H9 (cell line): ENCODE results near the gene ALKBH8. TPM values are rescaled to one million over a fixed set of nuclear protein-coding genes. Genes with fewer than 3 reads are reported as not detected.

ENCODE experiments used
- DNase-seq: peaks from one replicate; pipeline ENCODE4 v3.0.0-alpha.2; 2017
- H2AFZ ChIP-seq: one replicate; pipeline ENCODE4 v1.6.1; 2013; ENCODE audit warnings: mild to moderate bottlenecking, low read length, control low read depth, moderate library complexity
- H2AK5ac ChIP-seq: 2 replicates; pipeline ENCODE4 v1.6.1; 2013; ENCODE audit warnings: low read length, control low read depth, mixed read lengths; ENCODE audit not compliant: insufficient read length
- H2BK120ac ChIP-seq: one replicate; pipeline ENCODE4 v1.6.1; 2013; ENCODE audit warnings: low read depth, mild to moderate bottlenecking, low read length, control low read depth, inconsistent platforms; ENCODE audit not compliant: poor library complexity, severe bottlenecking
- H2BK12ac ChIP-seq: 2 replicates; pipeline ENCODE4 v1.6.1; 2013; ENCODE audit warnings: low read length, control low read depth, mixed read lengths, low read depth; ENCODE audit not compliant: insufficient read length
- H2BK15ac ChIP-seq: 2 replicates; pipeline ENCODE4 v1.6.1; 2013; ENCODE audit warnings: low read depth, low read length, control low read depth
- H2BK20ac ChIP-seq: one replicate; pipeline ENCODE4 v1.6.1; 2013; ENCODE audit warnings: low read depth, mild to moderate bottlenecking, low read length, control low read depth, inconsistent platforms; ENCODE audit not compliant: poor library complexity, severe bottlenecking
- H2BK5ac ChIP-seq: 2 replicates; pipeline ENCODE4 v1.6.1; 2013; ENCODE audit warnings: low read length, control low read depth, mixed read lengths; ENCODE audit not compliant: insufficient read length
- H3K14ac ChIP-seq: 2 replicates; pipeline ENCODE4 v1.6.1; 2013; ENCODE audit warnings: low read length, control low read depth; ENCODE audit not compliant: insufficient read depth
- H3K18ac ChIP-seq: 2 replicates; pipeline ENCODE4 v1.6.1; 2013; ENCODE audit warnings: low read depth, mild to moderate bottlenecking, mixed read lengths, low read length, control low read depth; ENCODE audit not compliant: insufficient read length
- H3K23ac ChIP-seq: 2 replicates; pipeline ENCODE4 v1.6.1; 2013; ENCODE audit warnings: low read length, control low read depth, mixed read lengths, low read depth; ENCODE audit not compliant: insufficient read length
- H3K23me2 ChIP-seq: 2 replicates; pipeline ENCODE4 v1.6.1; 2013; ENCODE audit warnings: low read depth, mild to moderate bottlenecking, mixed read lengths, low read length, control low read depth; ENCODE audit not compliant: insufficient read length, poor library complexity, severe bottlenecking
- H3K27ac ChIP-seq: 2 replicates; pipeline ENCODE4 v1.5.1; 2013; ENCODE audit warnings: low read length, control low read depth, mixed read lengths, low read depth; ENCODE audit not compliant: insufficient read length
- H3K27me3 ChIP-seq: 2 replicates; pipeline ENCODE4 v1.6.1; 2013; ENCODE audit warnings: low read length, control low read depth, inconsistent platforms; ENCODE audit not compliant: insufficient read depth
- H3K4ac ChIP-seq: 2 replicates; pipeline ENCODE4 v1.6.1; 2013; ENCODE audit warnings: low read depth, mild to moderate bottlenecking, control low read depth, inconsistent platforms, low read length, moderate library complexity
- H3K4me1 ChIP-seq: 2 replicates; pipeline ENCODE4 v1.6.1; 2013; ENCODE audit warnings: low read length, control low read depth, inconsistent platforms; ENCODE audit not compliant: insufficient read depth
- H3K4me2 ChIP-seq: 2 replicates; pipeline ENCODE4 v1.6.1; 2013; ENCODE audit warnings: low read length, control low read depth, mixed read lengths; ENCODE audit not compliant: insufficient read length, insufficient read depth
- H3K56ac ChIP-seq: 2 replicates; pipeline ENCODE4 v1.6.1; 2013; ENCODE audit warnings: low read depth, mild to moderate bottlenecking, mixed read lengths, low read length, control low read depth; ENCODE audit not compliant: insufficient read length
- H3K79me1 ChIP-seq: 2 replicates; pipeline ENCODE4 v1.6.1; 2013; ENCODE audit warnings: low read depth, mild to moderate bottlenecking, moderate library complexity, low read length, control low read depth, inconsistent platforms; ENCODE audit not compliant: insufficient read depth, poor library complexity, severe bottlenecking
- H3K79me2 ChIP-seq: 2 replicates; pipeline ENCODE4 v1.6.1; 2013; ENCODE audit warnings: low read length, control low read depth, inconsistent platforms; ENCODE audit not compliant: insufficient read depth
- H3K9ac ChIP-seq: 2 replicates; pipeline ENCODE4 v1.6.1; 2013; ENCODE audit warnings: low read length, control low read depth, mixed read lengths; ENCODE audit not compliant: insufficient read length; ENCODE audit errors: extremely low read depth
- H3K9me3 ChIP-seq: one replicate; pipeline ENCODE4 v1.6.1; 2013; ENCODE audit warnings: low read depth, low read length, inconsistent platforms; ENCODE audit not compliant: control insufficient read depth
- H3T11ph ChIP-seq: one replicate; pipeline ENCODE4 v1.6.1; 2013; ENCODE audit warnings: mild to moderate bottlenecking, low read length, control low read depth, inconsistent platforms
- H4K20me1 ChIP-seq: one replicate; pipeline ENCODE4 v1.6.1; 2013; ENCODE audit not compliant: control insufficient read depth, insufficient read length, insufficient read depth
- H4K5ac ChIP-seq: 2 replicates; pipeline ENCODE4 v1.6.1; 2013; ENCODE audit warnings: low read depth, mild to moderate bottlenecking, mixed read lengths, low read length, control low read depth; ENCODE audit not compliant: insufficient read length
- H4K8ac ChIP-seq: replicated peaks from 2 replicates; pipeline ENCODE4 v1.6.1; 2013; ENCODE audit warnings: low read length, control low read depth, mixed read lengths, low read depth; ENCODE audit not compliant: insufficient read length
- H4K91ac ChIP-seq: 2 replicates; pipeline ENCODE4 v1.6.1; 2013; ENCODE audit warnings: low read depth, mild to moderate bottlenecking, moderate library complexity, mixed read lengths, low read length, control low read depth; ENCODE audit not compliant: insufficient read length
- H3K27ac Mint-ChIP-seq, 3 experiments: 2 replicates in 2 of 3; 3 replicates in 1 of 3; pipeline ENCODE4 v1.8.0; 2020 to 2021; ENCODE audit warnings: mixed read lengths in 3 of 3, mild to moderate bottlenecking in 1 of 3, moderate library complexity in 1 of 3
- H3K27me3 Mint-ChIP-seq: 2 replicates; pipeline ENCODE4 v1.8.0; 2021; ENCODE audit warnings: low read depth, mild to moderate bottlenecking, moderate library complexity, mixed read lengths
- H3K36me3 Mint-ChIP-seq, 3 experiments: 2 replicates in 2 of 3; 3 replicates in 1 of 3; pipeline ENCODE4 v1.8.0; 2020 to 2021; ENCODE audit warnings: low read depth in 3 of 3, mixed read lengths in 3 of 3; ENCODE audit not compliant: insufficient read depth in 1 of 3
- H3K4me1 Mint-ChIP-seq, 2 experiments: 2 replicates each; pipeline ENCODE4 v1.8.0; 2020; ENCODE audit warnings: mixed read lengths in 2 of 2
- H3K4me3 Mint-ChIP-seq, 2 experiments: 2 replicates in 1 of 2; 3 replicates in 1 of 2; pipeline ENCODE4 v1.8.0; 2020 to 2021; ENCODE audit warnings: mild to moderate bottlenecking in 2 of 2, mixed read lengths in 2 of 2, moderate library complexity in 1 of 2
- H3K9me3 Mint-ChIP-seq, 2 experiments: 2 replicates in 1 of 2; 3 replicates in 1 of 2; pipeline ENCODE4 v1.8.0; 2020; ENCODE audit warnings: mild to moderate bottlenecking in 2 of 2, mixed read lengths in 2 of 2, moderate library complexity in 1 of 2
- CTCF ChIP-seq: fragments of 200-600 bp; sonication (generic); conservative IDR thresholded peaks from 3 replicates; pipeline ENCODE4 v1.8.0; 2021; ENCODE audit warnings: antibody characterized with exemption, mild to moderate bottlenecking
- WGBS: extraction: QIAGEN DNeasy Blood & Tissue Kit; methylation state at CpG from one replicate; pipeline ENCODE4 v1.1.7; 2013; ENCODE audit warnings: missing lambda C conversion rate, low lambda C conversion rate, mixed read lengths; ENCODE audit not compliant: insufficient read length; ENCODE audit errors: extremely low coverage; 5-methylcytosine and 5-hydroxymethylcytosine counted together
- total RNA-seq: library from RNA; stranded (reverse); gene quantifications from 2 replicates; pipeline ENCODE4 v1.2.1, GENCODE V29; 2021

Gene ALKBH8
- total RNA-seq, 1 experiment from 2014 or later, result 12.7 TPM

DNA sequence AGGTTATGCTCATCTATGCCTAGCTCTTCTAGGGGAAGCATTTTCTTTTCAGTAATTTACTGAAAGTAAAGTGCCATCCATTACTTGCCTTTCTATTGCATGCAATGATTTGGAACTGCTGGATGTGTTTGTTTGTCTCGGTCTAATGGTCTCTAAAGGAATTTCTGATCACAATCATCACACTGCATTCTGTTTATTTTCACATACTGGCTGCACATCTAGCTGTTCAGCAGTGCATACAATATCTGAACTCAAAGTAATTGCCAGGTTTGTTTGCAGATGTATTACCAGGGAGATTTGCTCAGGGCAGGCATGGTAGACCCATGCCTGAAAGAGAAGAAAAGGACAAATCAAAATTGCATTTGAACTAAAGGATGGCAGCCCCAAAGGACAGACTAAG is 71.5 kb downstream of the ALKBH8 start:
- Histone ChIP-seq H3K4me2 (no peak overlapping the region), H3K79me2 (no peaks in the 10 kb centered on the region), H3T11ph (no peak overlapping the region), H3K23me2 (no peaks in the 10 kb centered on the region), H4K20me1 (no peaks in the 10 kb centered on the region), H4K91ac (no peak overlapping the region), H2BK5ac (no peak overlapping the region), H3K14ac (no peak overlapping the region), H3K4ac (no peak overlapping the region), H3K27ac (no peak overlapping the region), H4K5ac (no peak overlapping the region), H3K18ac (no peak overlapping the region), H3K4me1 (no peaks in the 10 kb centered on the region), H3K56ac (no peak overlapping the region), H4K8ac (no peak overlapping the region), H2BK120ac (no peak overlapping the region), H2BK12ac (no peak overlapping the region), H3K9ac (no peak overlapping the region), H2BK20ac (no peak overlapping the region), H3K23ac (no peak overlapping the region), H3K79me1 (no peaks in the 10 kb centered on the region), H2BK15ac (no peak overlapping the region), H2AK5ac (no peak overlapping the region), H3K9me3 (no peaks in the 10 kb centered on the region), H3K27me3 (no peaks in the 10 kb centered on the region), H2AFZ (no peak overlapping the region)
- Mint-ChIP-seq H3K27me3 (no peaks in the 10 kb centered on the region), H3K36me3 (peaks cover 0 to 7% (median 4%) of the 10 kb centered on the region in 3 experiments; a peak in 2 of 7 replicates), H3K4me3 (no peak overlapping the region), H3K4me1 (no peaks in the 10 kb centered on the region), H3K9me3 (peaks cover 2 to 5% of the 10 kb centered on the region in 2 experiments; a peak in 3 of 5 replicates), H3K27ac (no peak overlapping the region)
- DNase-seq, result no peak
- TF ChIP-seq CTCF, result no peak
- WGBS, result no CpG with 5 or more reads among the region's 1 CpG
